ENCODE results near the gene PTBP1.
"Not testable (repeated sequence)": the region's sequence is repeated elsewhere in the genome, so short reads cannot be mapped to it uniquely, and the experiment has no call there.

PTBP1 gene

DNA sequence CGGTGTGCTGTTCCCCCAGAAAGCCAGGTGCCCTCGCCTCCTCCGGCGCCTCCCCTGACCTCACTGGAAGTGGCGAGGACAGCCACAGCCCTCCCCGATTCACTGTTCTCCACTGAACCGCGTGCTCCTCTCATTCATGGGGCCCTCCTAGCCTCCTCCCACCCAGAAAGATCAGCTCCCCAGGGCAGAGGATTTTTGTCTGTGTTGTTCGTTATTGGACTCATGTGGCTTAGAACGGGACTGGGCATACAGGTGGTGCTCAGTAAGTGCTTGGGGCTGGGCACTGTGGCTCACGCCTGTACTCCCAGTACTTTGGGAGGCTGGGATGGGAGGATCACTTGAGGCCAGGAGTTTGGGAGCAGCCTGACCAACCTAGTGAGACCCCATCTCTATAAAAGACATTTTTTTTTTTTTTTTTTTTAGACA lies 47.3 kb downstream of the PTBP1 start:
- no peak overlapping the region for H3K4me3 ChIP-seq (ENCODE audit: insufficient read depth in 1 of 2, low read depth in 1 of 2, low read length in 2 of 2)
- no peaks in the 10 kb centered on the region for H3K9me3 ChIP-seq (ENCODE audit: control insufficient read depth, low read length)
- DNase-seq: no peak
- H4K91ac ChIP-seq (ENCODE audit: low read length): no peak overlapping the region
- no peak overlapping the region for H2BK5ac ChIP-seq (ENCODE audit: low read depth, low read length, poor library complexity, severe bottlenecking)
- no peak overlapping the region for H3K18ac ChIP-seq (ENCODE audit: low read depth in 1 of 2, low read length in 2 of 2)
- no peak overlapping the region for H2BK15ac ChIP-seq (ENCODE audit: low read depth, poor library complexity, severe bottlenecking)
- H4K8ac ChIP-seq (ENCODE audit: low read length): no peak overlapping the region
- H3K27me3 ChIP-seq (ENCODE audit: control insufficient read depth in 1 of 2, insufficient read depth in 1 of 2, low read length in 2 of 2): peaks cover 35 to 67% of the 10 kb centered on the region in 2 experiments
- no peak overlapping the region for H2AK5ac ChIP-seq (ENCODE audit: low read length, severe bottlenecking)
- no peak overlapping the region for H3K27ac ChIP-seq (ENCODE audit: low read length, poor library complexity, severe bottlenecking)
- no peak overlapping the region for H3K14ac ChIP-seq (ENCODE audit: low read length in 2 of 2)
- H3K79me1 ChIP-seq (replicated peaks; ENCODE audit: low read length, poor library complexity, severe bottlenecking): no peaks in the 10 kb centered on the region
- no peak overlapping the region for H2BK12ac ChIP-seq (ENCODE audit: low read length in 2 of 2)
- no peak overlapping the region for H2AFZ ChIP-seq (ENCODE audit: low read depth, low read length)
- 66% methylated on average over 9 of the region's 11 CpGs for WGBS
- H3K4me1 ChIP-seq (ENCODE audit: control insufficient read depth, insufficient read depth, low read depth, low read length): peaks cover 15% of the 10 kb centered on the region
- H3K4me2 ChIP-seq (ENCODE audit: low read length, poor library complexity, severe bottlenecking): no peak overlapping the region
- H3K9ac ChIP-seq (ENCODE audit: low read length): no peak overlapping the region
- peaks cover 0 to 6% of the 10 kb centered on the region in 2 experiments for H3K36me3 ChIP-seq (ENCODE audit: control insufficient read depth in 1 of 2, insufficient read depth in 2 of 2, low read depth in 1 of 2, low read length in 2 of 2)
- H3K23ac ChIP-seq (ENCODE audit: low read length in 2 of 2): no peak overlapping the region
- H2BK120ac ChIP-seq (ENCODE audit: low read depth, low read length): no peak overlapping the region
- H3K4ac ChIP-seq (ENCODE audit: low read depth in 1 of 2, low read length in 2 of 2): no peak overlapping the region

DNA sequence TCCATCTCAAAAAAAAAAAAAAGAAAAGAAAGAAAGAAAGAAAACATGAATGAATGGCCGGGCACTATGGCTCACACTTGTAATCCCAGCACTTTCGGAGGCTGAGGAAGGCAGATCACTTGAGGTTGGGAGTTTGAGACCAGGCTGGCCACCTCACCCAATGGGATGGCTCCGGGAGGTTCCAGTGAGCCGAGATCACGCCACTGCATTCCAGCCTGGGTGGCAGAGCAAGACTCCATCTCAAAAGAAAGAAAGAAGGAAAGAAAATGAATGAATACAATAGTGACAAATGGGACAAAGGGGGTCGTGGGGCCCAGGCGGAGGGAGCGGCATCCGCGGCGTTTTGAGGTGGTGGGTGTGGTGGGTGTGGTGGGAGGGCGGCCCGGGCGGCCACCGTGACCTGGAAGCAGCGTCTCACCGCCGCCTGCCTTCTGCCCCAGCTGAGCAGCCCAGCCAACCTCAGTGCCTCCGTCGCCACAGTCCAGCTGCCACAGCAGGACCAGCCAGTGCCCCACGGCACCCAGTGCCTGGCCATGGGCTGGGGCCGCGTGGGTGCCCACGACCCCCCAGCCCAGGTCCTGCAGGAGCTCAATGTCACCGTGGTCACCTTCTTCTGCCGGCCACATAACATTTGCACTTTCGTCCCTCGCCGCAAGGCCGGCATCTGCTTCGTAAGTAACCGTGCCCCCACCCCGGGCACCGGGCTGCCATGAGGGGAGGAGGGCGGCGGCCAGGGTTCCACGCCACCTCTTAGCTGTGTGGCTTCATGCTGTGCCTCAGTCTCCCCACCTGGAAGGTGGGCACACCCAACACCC lies 48.7 kb downstream of the PTBP1 start:
- Histone ChIP-seq H2AFZ (ENCODE audit: low read depth, low read length) (no peak overlapping the region), H3K27me3 (ENCODE audit: control insufficient read depth in 1 of 2, insufficient read depth in 1 of 2, low read length in 2 of 2) (peaks cover 35 to 60% of the 10 kb centered on the region in 2 experiments), H3K4me3 (ENCODE audit: insufficient read depth in 1 of 2, low read depth in 1 of 2, low read length in 2 of 2) (no peak overlapping the region), H2BK12ac (ENCODE audit: low read length in 2 of 2) (no peak overlapping the region), H3K18ac (ENCODE audit: low read depth in 1 of 2, low read length in 2 of 2) (peak overlapping the region in 1 of 2 experiments; percentile 14), H3K79me1 (replicated peaks; ENCODE audit: low read length, poor library complexity, severe bottlenecking) (no peaks in the 10 kb centered on the region), H3K27ac (ENCODE audit: low read length, poor library complexity, severe bottlenecking) (no peak overlapping the region), H3K9me3 (ENCODE audit: control insufficient read depth, low read length) (no peaks in the 10 kb centered on the region), H3K14ac (ENCODE audit: low read length in 2 of 2) (no peak overlapping the region), H4K91ac (ENCODE audit: low read length) (peak overlapping the region; percentile 21), H3K36me3 (ENCODE audit: control insufficient read depth in 1 of 2, insufficient read depth in 2 of 2, low read depth in 1 of 2, low read length in 2 of 2) (peaks cover 0 to 6% of the 10 kb centered on the region in 2 experiments), H3K4me1 (ENCODE audit: control insufficient read depth, insufficient read depth, low read depth, low read length) (peaks cover 24% of the 10 kb centered on the region), H3K23ac (ENCODE audit: low read length in 2 of 2) (no peak overlapping the region), H4K8ac (ENCODE audit: low read length) (no peak overlapping the region), H2AK5ac (ENCODE audit: low read length, severe bottlenecking) (no peak overlapping the region), H3K9ac (ENCODE audit: low read length) (no peak overlapping the region), H2BK120ac (ENCODE audit: low read depth, low read length) (no peak overlapping the region), H2BK5ac (ENCODE audit: low read depth, low read length, poor library complexity, severe bottlenecking) (no peak overlapping the region), H3K4me2 (ENCODE audit: low read length, poor library complexity, severe bottlenecking) (no peak overlapping the region), H3K4ac (ENCODE audit: low read depth in 1 of 2, low read length in 2 of 2) (no peak overlapping the region), H2BK15ac (ENCODE audit: low read depth, poor library complexity, severe bottlenecking) (no peak overlapping the region)
- no peak for DNase-seq
- WGBS: 78% methylated on average over 36 of the region's 37 CpGs

DNA sequence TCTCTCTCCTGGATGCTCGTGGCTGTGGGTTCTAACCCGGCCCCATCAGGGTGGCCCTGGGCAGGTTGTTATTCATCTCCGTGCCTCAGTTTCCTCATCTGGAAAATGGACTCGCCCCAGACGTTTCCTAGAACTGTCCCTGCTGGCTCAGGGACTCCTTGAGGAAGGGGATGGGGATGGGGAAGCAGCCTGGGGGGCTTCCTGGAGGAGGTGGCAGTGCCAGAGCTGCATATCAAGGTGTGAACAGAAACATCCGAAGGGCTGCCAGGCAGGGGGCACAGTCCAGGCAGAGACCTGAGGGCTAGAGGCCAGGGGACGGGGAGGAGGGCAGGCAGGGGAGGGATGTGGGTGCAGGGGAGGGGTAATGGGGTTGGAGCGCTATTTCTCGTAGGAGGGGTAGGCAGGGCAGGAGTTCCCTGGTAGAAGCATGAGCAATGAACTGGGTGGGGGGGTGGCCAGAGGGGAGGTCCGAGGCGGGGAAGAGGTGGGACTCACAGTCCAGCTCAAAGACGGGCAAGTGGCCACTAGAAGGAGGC lies 51.2 kb downstream of the PTBP1 start:
- Histone ChIP-seq H3K79me1 (replicated peaks; ENCODE audit: low read length, poor library complexity, severe bottlenecking) (no peaks in the 10 kb centered on the region), H2BK5ac (ENCODE audit: low read depth, low read length, poor library complexity, severe bottlenecking) (no peak overlapping the region), H3K9me3 (ENCODE audit: control insufficient read depth, low read length) (no peaks in the 10 kb centered on the region), H4K8ac (ENCODE audit: low read length) (no peak overlapping the region), H2BK15ac (ENCODE audit: low read depth, poor library complexity, severe bottlenecking) (no peak overlapping the region), H3K4me1 (ENCODE audit: control insufficient read depth, insufficient read depth, low read depth, low read length) (peaks cover 20% of the 10 kb centered on the region), H3K9ac (ENCODE audit: low read length) (no peak overlapping the region), H3K4ac (ENCODE audit: low read depth in 1 of 2, low read length in 2 of 2) (no peak overlapping the region), H2BK12ac (ENCODE audit: low read length in 2 of 2) (no peak overlapping the region), H3K27ac (ENCODE audit: low read length, poor library complexity, severe bottlenecking) (no peak overlapping the region), H3K18ac (ENCODE audit: low read depth in 1 of 2, low read length in 2 of 2) (no peak overlapping the region), H4K91ac (ENCODE audit: low read length) (no peak overlapping the region), H3K4me2 (ENCODE audit: low read length, poor library complexity, severe bottlenecking) (no peak overlapping the region), H3K27me3 (ENCODE audit: control insufficient read depth in 1 of 2, insufficient read depth in 1 of 2, low read length in 2 of 2) (peaks cover 25 to 45% of the 10 kb centered on the region in 2 experiments), H3K14ac (ENCODE audit: low read length in 2 of 2) (no peak overlapping the region), H3K4me3 (ENCODE audit: insufficient read depth in 1 of 2, low read depth in 1 of 2, low read length in 2 of 2) (no peak overlapping the region), H2AK5ac (ENCODE audit: low read length, severe bottlenecking) (no peak overlapping the region), H2AFZ (ENCODE audit: low read depth, low read length) (no peak overlapping the region), H3K23ac (ENCODE audit: low read length in 2 of 2) (no peak overlapping the region), H3K36me3 (ENCODE audit: control insufficient read depth in 1 of 2, insufficient read depth in 2 of 2, low read depth in 1 of 2, low read length in 2 of 2) (peaks cover 0 to 5% of the 10 kb centered on the region in 2 experiments), H2BK120ac (ENCODE audit: low read depth, low read length) (no peak overlapping the region)
- WGBS: 71% methylated on average over 12 of the region's 12 CpGs
- no peak for DNase-seq

DNA sequence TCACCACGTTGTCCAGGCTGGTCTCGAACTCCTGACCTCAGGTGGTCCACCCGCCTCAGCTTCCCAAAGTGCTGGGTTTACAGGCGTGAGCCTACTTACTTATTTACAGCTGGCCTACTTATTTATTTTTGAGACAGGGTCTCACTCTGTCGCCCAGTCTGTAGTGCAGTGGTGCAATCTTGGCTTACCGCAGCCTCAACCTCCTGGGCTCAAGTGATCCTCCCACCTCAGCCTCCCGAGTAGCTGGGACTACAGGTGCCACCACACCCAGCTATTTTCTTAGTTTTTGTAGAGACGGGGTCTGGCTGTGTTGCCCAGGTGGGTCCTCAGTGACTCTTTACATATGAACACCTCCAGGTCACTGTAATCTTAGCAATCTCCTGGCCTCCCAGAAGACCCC lies 51.9 kb downstream of the PTBP1 start:
- H3K14ac ChIP-seq (ENCODE audit: low read length in 2 of 2); H3K4me3 ChIP-seq (ENCODE audit: insufficient read depth in 1 of 2, low read depth in 1 of 2, low read length in 2 of 2); H2AK5ac ChIP-seq (ENCODE audit: low read length, severe bottlenecking); H3K9ac ChIP-seq (ENCODE audit: low read length); H3K4me2 ChIP-seq (ENCODE audit: low read length, poor library complexity, severe bottlenecking); H4K8ac ChIP-seq (ENCODE audit: low read length); H3K23ac ChIP-seq (ENCODE audit: low read length in 2 of 2); H3K18ac ChIP-seq (ENCODE audit: low read depth in 1 of 2, low read length in 2 of 2); H3K4ac ChIP-seq (ENCODE audit: low read depth in 1 of 2, low read length in 2 of 2); H3K27ac ChIP-seq (ENCODE audit: low read length, poor library complexity, severe bottlenecking); H4K91ac ChIP-seq (ENCODE audit: low read length); H2BK5ac ChIP-seq (ENCODE audit: low read depth, low read length, poor library complexity, severe bottlenecking); DNase-seq; H2AFZ ChIP-seq (ENCODE audit: low read depth, low read length); H2BK15ac ChIP-seq (ENCODE audit: low read depth, poor library complexity, severe bottlenecking); H3K79me1 ChIP-seq (replicated peaks; ENCODE audit: low read length, poor library complexity, severe bottlenecking); H3K36me3 ChIP-seq (ENCODE audit: control insufficient read depth in 1 of 2, insufficient read depth in 2 of 2, low read depth in 1 of 2, low read length in 2 of 2); H2BK12ac ChIP-seq (ENCODE audit: low read length in 2 of 2); H3K9me3 ChIP-seq (ENCODE audit: control insufficient read depth, low read length): not testable (repeated sequence)
- peaks cover 20 to 40% of the 10 kb centered on the region in 2 experiments for H3K27me3 ChIP-seq (ENCODE audit: control insufficient read depth in 1 of 2, insufficient read depth in 1 of 2, low read length in 2 of 2)
- 90% methylated on average over 8 of the region's 8 CpGs for WGBS
- peaks cover 15% of the 10 kb centered on the region for H3K4me1 ChIP-seq (ENCODE audit: control insufficient read depth, insufficient read depth, low read depth, low read length)
- H2BK120ac ChIP-seq (ENCODE audit: low read depth, low read length): peak overlapping the region; percentile 5

Measured in mesenchymal stem cell (in vitro differentiated cells and primary cell).